GM12801 (cell line): Measurements from ENCODE around the gene ZDHHC1.

Experiments
- TF ChIP-seq, protein P1 (sequence below): IDR thresholded peaks from one replicate; pipeline ENCODE4 v1.5.1; 2011; ENCODE audit warnings: control low read depth; ENCODE audit not compliant: insufficient read length; ENCODE audit errors: extremely low read depth

ZDHHC1 gene

DNA sequence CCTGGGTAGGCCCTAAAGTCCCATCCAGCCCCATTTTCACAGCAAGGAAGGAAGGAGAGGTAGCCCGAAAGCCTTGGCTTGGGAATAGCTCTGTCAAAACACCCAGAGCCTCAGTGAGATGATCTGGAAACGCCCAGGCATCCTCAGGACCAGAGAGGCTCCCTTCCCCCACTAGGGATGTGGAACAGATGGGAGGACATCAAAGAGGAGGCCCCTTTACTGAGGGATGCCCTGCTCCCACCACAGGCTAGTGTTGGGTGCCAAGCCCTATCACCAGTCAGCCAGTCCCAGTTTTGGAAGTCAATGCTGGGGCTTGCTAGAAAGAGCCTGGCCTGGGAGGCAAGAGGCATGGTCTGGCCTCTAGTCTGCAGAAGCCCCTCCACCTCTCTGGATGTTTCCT lies 27.7 kb downstream of the ZDHHC1 start:
- TF ChIP-seq, protein P1, sequence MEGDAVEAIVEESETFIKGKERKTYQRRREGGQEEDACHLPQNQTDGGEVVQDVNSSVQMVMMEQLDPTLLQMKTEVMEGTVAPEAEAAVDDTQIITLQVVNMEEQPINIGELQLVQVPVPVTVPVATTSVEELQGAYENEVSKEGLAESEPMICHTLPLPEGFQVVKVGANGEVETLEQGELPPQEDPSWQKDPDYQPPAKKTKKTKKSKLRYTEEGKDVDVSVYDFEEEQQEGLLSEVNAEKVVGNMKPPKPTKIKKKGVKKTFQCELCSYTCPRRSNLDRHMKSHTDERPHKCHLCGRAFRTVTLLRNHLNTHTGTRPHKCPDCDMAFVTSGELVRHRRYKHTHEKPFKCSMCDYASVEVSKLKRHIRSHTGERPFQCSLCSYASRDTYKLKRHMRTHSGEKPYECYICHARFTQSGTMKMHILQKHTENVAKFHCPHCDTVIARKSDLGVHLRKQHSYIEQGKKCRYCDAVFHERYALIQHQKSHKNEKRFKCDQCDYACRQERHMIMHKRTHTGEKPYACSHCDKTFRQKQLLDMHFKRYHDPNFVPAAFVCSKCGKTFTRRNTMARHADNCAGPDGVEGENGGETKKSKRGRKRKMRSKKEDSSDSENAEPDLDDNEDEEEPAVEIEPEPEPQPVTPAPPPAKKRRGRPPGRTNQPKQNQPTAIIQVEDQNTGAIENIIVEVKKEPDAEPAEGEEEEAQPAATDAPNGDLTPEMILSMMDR: no peak

DNA sequence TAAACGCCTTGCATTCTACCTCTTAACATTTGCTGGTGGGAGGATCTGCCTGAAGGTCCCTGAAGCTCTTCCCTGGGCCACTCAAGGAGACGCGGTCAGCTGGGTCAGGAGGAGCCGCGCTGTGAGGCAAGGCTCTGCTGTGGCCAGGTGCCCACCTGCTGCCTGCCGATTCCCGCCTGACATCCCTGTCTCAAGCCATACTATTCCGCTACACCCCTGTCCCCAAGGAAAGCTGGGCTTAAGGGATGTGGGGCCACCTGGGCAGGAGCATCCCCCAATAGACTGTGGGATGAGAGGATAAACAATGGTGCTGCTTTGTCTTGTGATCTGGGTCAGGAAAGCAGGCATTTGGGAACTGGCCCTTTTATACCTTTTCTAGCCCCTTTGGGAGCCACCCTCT lies 28.1 kb downstream of the ZDHHC1 start:
- TF ChIP-seq, protein P1: no peak

DNA sequence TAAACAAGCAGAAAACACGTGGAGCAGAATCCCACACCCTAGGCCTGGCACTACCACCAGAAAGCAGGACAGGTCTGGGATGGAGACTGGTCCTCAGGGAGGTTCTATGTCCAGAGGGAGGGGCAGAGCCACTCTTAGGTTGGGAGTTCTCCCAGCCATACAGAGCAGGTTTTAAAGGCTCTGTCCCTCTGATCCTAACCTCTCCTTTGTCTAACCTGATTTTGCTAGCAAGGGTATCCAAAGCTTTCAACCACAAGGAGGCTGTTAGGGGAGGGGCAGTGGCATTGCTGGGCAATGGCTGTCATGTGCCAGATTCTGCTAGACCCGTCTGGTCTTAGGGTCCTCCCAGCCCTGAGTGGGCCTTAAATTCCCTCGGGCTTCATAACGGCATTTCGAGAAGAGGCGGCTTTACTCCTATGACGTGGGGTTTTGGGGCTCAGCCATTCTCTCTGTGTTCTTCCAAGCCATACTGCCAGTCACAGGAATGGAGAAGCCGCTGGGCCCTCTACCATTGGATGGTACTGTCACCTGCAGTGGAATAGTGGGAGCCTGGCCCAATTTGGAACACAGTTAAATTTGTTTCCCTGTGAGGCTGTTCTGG lies 28.7 kb downstream of the ZDHHC1 start:
- TF ChIP-seq, protein P1: no peak

DNA sequence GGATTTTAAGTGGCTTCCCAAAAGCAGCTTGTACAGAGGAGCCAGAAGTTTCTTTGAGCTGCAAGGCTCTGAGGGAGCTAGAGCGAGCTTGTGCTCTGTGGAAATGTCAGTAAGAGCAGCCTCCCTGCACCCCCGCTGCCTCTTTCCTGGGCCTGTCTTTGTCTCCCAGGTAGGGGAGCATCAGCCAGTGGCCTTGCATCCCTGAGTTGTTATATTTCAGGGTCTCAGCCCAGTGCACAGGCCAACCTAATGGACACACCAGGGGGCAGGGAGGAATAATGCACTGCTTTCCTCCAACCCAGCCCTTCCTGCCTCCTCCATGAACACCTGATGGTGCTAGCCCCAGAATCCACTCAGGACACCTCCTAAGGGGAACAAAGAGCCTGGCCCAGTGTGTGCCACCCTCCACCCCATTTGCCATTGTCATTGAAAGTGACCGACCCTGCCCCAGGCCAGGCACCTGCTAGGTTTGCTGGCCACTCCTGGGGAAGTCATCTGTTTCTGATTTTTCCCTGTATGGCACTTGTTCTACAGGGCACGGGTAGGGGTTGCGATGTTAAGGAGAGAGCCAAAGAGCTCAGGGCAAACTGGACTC lies 29.3 kb downstream of the ZDHHC1 start:
- TF ChIP-seq, protein P1: no peak

DNA sequence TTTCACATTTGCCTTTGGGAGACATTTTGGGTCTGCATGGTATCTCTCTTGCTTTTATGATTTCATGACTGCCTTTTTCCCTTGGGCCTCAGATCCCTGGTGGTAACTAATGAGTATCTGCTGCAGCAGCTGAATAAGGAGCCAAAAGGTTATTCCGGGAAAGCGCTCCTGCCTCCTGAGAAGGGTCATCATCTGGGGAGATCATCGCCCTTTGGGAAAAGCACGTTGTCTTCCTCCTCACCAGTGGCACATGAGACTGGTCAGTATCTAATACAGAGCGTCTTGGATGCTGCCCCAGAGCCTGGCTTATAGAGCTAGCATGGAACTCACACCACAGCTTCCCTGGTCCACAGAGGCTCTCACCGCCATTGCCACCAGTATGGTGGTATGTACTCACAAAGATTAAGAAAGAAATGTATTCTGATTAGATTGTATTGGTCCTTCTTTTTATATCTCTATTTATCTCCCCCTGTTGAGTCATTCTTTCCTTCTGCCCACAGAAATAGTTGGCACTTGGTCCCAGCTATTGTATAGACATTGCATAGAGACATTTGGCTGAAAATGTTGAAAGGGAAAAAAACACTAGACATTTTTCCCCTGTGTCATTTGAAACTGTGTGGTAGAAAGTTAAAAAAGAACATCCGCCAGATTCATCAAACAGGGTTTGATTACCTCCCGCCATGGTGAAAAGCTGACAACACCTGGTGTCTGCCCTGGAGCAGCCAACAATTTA lies 31.3 kb downstream of the ZDHHC1 start:
- TF ChIP-seq, protein P1: no peak

DNA sequence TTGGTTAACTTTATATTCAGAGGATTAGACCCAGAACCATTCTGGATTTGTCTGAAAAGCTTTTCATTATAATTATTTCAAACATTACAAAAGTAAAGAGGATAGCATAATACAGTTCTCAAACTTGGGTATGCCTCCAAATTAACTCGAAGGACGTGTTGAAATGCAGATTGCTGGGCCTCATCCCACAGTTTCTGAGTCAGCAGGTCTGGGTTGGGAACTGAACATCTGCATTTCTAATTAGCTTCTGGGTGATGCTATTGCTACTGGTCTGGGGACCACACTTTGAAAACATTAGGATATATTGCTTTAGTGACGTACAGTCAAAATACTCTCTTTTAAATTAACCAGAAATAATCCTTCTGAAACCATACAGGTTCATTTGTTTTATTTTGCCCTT lies 33.0 kb downstream of the ZDHHC1 start:
- TF ChIP-seq, protein P1: no peak

DNA sequence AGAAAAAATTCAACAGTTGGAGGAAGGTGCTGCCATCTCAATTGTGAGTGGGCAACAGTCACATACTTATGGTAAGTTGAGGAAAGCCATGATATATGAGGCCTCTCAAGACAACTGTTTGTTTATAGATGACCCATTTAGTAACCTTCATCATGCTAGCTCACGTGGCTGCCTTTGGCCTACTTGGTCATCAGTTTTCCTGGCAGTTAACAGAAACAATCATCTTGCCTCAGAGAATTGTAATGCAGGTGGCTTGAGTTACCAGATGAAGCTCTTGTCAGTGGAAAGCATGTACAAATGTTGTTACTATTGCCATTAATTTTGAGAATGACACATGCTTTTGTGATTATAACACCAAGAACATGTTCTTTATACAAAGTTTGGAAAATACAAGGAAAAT lies 37.6 kb downstream of the ZDHHC1 start:
- TF ChIP-seq, protein P1: no peak
